H9 (cell line): Measurements from ENCODE around the gene CORO2B. TPM values are rescaled to one million over a fixed set of nuclear protein-coding genes. Genes with fewer than 3 reads are reported as not detected.

Experiments
- DNase-seq: peaks from one replicate; pipeline ENCODE4 v3.0.0-alpha.2; 2017
- H2AFZ ChIP-seq: one replicate; pipeline ENCODE4 v1.6.1; 2013; ENCODE audit warnings: mild to moderate bottlenecking, low read length, control low read depth, moderate library complexity
- H2AK5ac ChIP-seq: 2 replicates; pipeline ENCODE4 v1.6.1; 2013; ENCODE audit warnings: low read length, control low read depth, mixed read lengths; ENCODE audit not compliant: insufficient read length
- H2BK120ac ChIP-seq: one replicate; pipeline ENCODE4 v1.6.1; 2013; ENCODE audit warnings: low read depth, mild to moderate bottlenecking, low read length, control low read depth, inconsistent platforms; ENCODE audit not compliant: poor library complexity, severe bottlenecking
- H2BK12ac ChIP-seq: 2 replicates; pipeline ENCODE4 v1.6.1; 2013; ENCODE audit warnings: low read length, control low read depth, mixed read lengths, low read depth; ENCODE audit not compliant: insufficient read length
- H2BK15ac ChIP-seq: 2 replicates; pipeline ENCODE4 v1.6.1; 2013; ENCODE audit warnings: low read depth, low read length, control low read depth
- H2BK20ac ChIP-seq: one replicate; pipeline ENCODE4 v1.6.1; 2013; ENCODE audit warnings: low read depth, mild to moderate bottlenecking, low read length, control low read depth, inconsistent platforms; ENCODE audit not compliant: poor library complexity, severe bottlenecking
- H2BK5ac ChIP-seq: 2 replicates; pipeline ENCODE4 v1.6.1; 2013; ENCODE audit warnings: low read length, control low read depth, mixed read lengths; ENCODE audit not compliant: insufficient read length
- H3K14ac ChIP-seq: 2 replicates; pipeline ENCODE4 v1.6.1; 2013; ENCODE audit warnings: low read length, control low read depth; ENCODE audit not compliant: insufficient read depth
- H3K18ac ChIP-seq: 2 replicates; pipeline ENCODE4 v1.6.1; 2013; ENCODE audit warnings: low read depth, mild to moderate bottlenecking, mixed read lengths, low read length, control low read depth; ENCODE audit not compliant: insufficient read length
- H3K23ac ChIP-seq: 2 replicates; pipeline ENCODE4 v1.6.1; 2013; ENCODE audit warnings: low read length, control low read depth, mixed read lengths, low read depth; ENCODE audit not compliant: insufficient read length
- H3K23me2 ChIP-seq: 2 replicates; pipeline ENCODE4 v1.6.1; 2013; ENCODE audit warnings: low read depth, mild to moderate bottlenecking, mixed read lengths, low read length, control low read depth; ENCODE audit not compliant: insufficient read length, poor library complexity, severe bottlenecking
- H3K27ac ChIP-seq: 2 replicates; pipeline ENCODE4 v1.5.1; 2013; ENCODE audit warnings: low read length, control low read depth, mixed read lengths, low read depth; ENCODE audit not compliant: insufficient read length
- H3K27me3 ChIP-seq: 2 replicates; pipeline ENCODE4 v1.6.1; 2013; ENCODE audit warnings: low read length, control low read depth, inconsistent platforms; ENCODE audit not compliant: insufficient read depth
- H3K4ac ChIP-seq: 2 replicates; pipeline ENCODE4 v1.6.1; 2013; ENCODE audit warnings: low read depth, mild to moderate bottlenecking, control low read depth, inconsistent platforms, low read length, moderate library complexity
- H3K4me1 ChIP-seq: 2 replicates; pipeline ENCODE4 v1.6.1; 2013; ENCODE audit warnings: low read length, control low read depth, inconsistent platforms; ENCODE audit not compliant: insufficient read depth
- H3K4me2 ChIP-seq: 2 replicates; pipeline ENCODE4 v1.6.1; 2013; ENCODE audit warnings: low read length, control low read depth, mixed read lengths; ENCODE audit not compliant: insufficient read length, insufficient read depth
- H3K56ac ChIP-seq: 2 replicates; pipeline ENCODE4 v1.6.1; 2013; ENCODE audit warnings: low read depth, mild to moderate bottlenecking, mixed read lengths, low read length, control low read depth; ENCODE audit not compliant: insufficient read length
- H3K79me1 ChIP-seq: 2 replicates; pipeline ENCODE4 v1.6.1; 2013; ENCODE audit warnings: low read depth, mild to moderate bottlenecking, moderate library complexity, low read length, control low read depth, inconsistent platforms; ENCODE audit not compliant: insufficient read depth, poor library complexity, severe bottlenecking
- H3K79me2 ChIP-seq: 2 replicates; pipeline ENCODE4 v1.6.1; 2013; ENCODE audit warnings: low read length, control low read depth, inconsistent platforms; ENCODE audit not compliant: insufficient read depth
- H3K9ac ChIP-seq: 2 replicates; pipeline ENCODE4 v1.6.1; 2013; ENCODE audit warnings: low read length, control low read depth, mixed read lengths; ENCODE audit not compliant: insufficient read length; ENCODE audit errors: extremely low read depth
- H3K9me3 ChIP-seq: one replicate; pipeline ENCODE4 v1.6.1; 2013; ENCODE audit warnings: low read depth, low read length, inconsistent platforms; ENCODE audit not compliant: control insufficient read depth
- H3T11ph ChIP-seq: one replicate; pipeline ENCODE4 v1.6.1; 2013; ENCODE audit warnings: mild to moderate bottlenecking, low read length, control low read depth, inconsistent platforms
- H4K20me1 ChIP-seq: one replicate; pipeline ENCODE4 v1.6.1; 2013; ENCODE audit not compliant: control insufficient read depth, insufficient read length, insufficient read depth
- H4K5ac ChIP-seq: 2 replicates; pipeline ENCODE4 v1.6.1; 2013; ENCODE audit warnings: low read depth, mild to moderate bottlenecking, mixed read lengths, low read length, control low read depth; ENCODE audit not compliant: insufficient read length
- H4K8ac ChIP-seq: replicated peaks from 2 replicates; pipeline ENCODE4 v1.6.1; 2013; ENCODE audit warnings: low read length, control low read depth, mixed read lengths, low read depth; ENCODE audit not compliant: insufficient read length
- H4K91ac ChIP-seq: 2 replicates; pipeline ENCODE4 v1.6.1; 2013; ENCODE audit warnings: low read depth, mild to moderate bottlenecking, moderate library complexity, mixed read lengths, low read length, control low read depth; ENCODE audit not compliant: insufficient read length
- H3K27ac Mint-ChIP-seq, 3 experiments: 2 replicates in 2 of 3; 3 replicates in 1 of 3; pipeline ENCODE4 v1.8.0; 2020 to 2021; ENCODE audit warnings: mixed read lengths in 3 of 3, mild to moderate bottlenecking in 1 of 3, moderate library complexity in 1 of 3
- H3K27me3 Mint-ChIP-seq: 2 replicates; pipeline ENCODE4 v1.8.0; 2021; ENCODE audit warnings: low read depth, mild to moderate bottlenecking, moderate library complexity, mixed read lengths
- H3K36me3 Mint-ChIP-seq, 3 experiments: 2 replicates in 2 of 3; 3 replicates in 1 of 3; pipeline ENCODE4 v1.8.0; 2020 to 2021; ENCODE audit warnings: low read depth in 3 of 3, mixed read lengths in 3 of 3; ENCODE audit not compliant: insufficient read depth in 1 of 3
- H3K4me1 Mint-ChIP-seq, 2 experiments: 2 replicates each; pipeline ENCODE4 v1.8.0; 2020; ENCODE audit warnings: mixed read lengths in 2 of 2
- H3K4me3 Mint-ChIP-seq, 2 experiments: 2 replicates in 1 of 2; 3 replicates in 1 of 2; pipeline ENCODE4 v1.8.0; 2020 to 2021; ENCODE audit warnings: mild to moderate bottlenecking in 2 of 2, mixed read lengths in 2 of 2, moderate library complexity in 1 of 2
- H3K9me3 Mint-ChIP-seq, 2 experiments: 2 replicates in 1 of 2; 3 replicates in 1 of 2; pipeline ENCODE4 v1.8.0; 2020; ENCODE audit warnings: mild to moderate bottlenecking in 2 of 2, mixed read lengths in 2 of 2, moderate library complexity in 1 of 2
- CTCF ChIP-seq: fragments of 200-600 bp; sonication (generic); conservative IDR thresholded peaks from 3 replicates; pipeline ENCODE4 v1.8.0; 2021; ENCODE audit warnings: antibody characterized with exemption, mild to moderate bottlenecking
- WGBS: extraction: QIAGEN DNeasy Blood & Tissue Kit; methylation state at CpG from one replicate; pipeline ENCODE4 v1.1.7; 2013; ENCODE audit warnings: missing lambda C conversion rate, low lambda C conversion rate, mixed read lengths; ENCODE audit not compliant: insufficient read length; ENCODE audit errors: extremely low coverage; 5-methylcytosine and 5-hydroxymethylcytosine counted together
- total RNA-seq: library from RNA; stranded (reverse); gene quantifications from 2 replicates; pipeline ENCODE4 v1.2.1, GENCODE V29; 2021

CORO2B gene
- total RNA-seq, 1 experiment from 2014 or later, result 3.1 TPM

GRCh38 chr15:68595260-68595564, 16.4 kb downstream of the CORO2B start:
- H3K14ac ChIP-seq, result no peak overlapping the region
- H3K18ac ChIP-seq, result no peak overlapping the region
- peaks cover 52 to 57% of the 10 kb centered on the region in 2 experiments for H3K4me1 Mint-ChIP-seq
- DNase-seq, result no peak
- no peak overlapping the region for H3K4me3 Mint-ChIP-seq
- H3K27ac Mint-ChIP-seq, result no peak overlapping the region
- H3K79me2 ChIP-seq, result no peaks in the 10 kb centered on the region; the same call in 1 of the 2 replicates
- H3K27me3 Mint-ChIP-seq, result peaks cover 10% of the 10 kb centered on the region
- H3K9ac ChIP-seq, result no peak overlapping the region
- H3K27me3 ChIP-seq, result no peaks in the 10 kb centered on the region
- no peak overlapping the region for H3K23ac ChIP-seq
- H3K36me3 Mint-ChIP-seq, result no peaks in the 10 kb centered on the region
- no peak overlapping the region for H3K4ac ChIP-seq
- H2BK15ac ChIP-seq, result no peak overlapping the region
- TF ChIP-seq CTCF, result no peak
- H4K20me1 ChIP-seq, result no peaks in the 10 kb centered on the region
- no peak overlapping the region for H2BK120ac ChIP-seq
- H2AK5ac ChIP-seq, result no peak overlapping the region
- no peak overlapping the region for H4K8ac ChIP-seq
- H3K27ac ChIP-seq, result no peak overlapping the region
- no peak overlapping the region for H4K91ac ChIP-seq
- no peak overlapping the region for H3K56ac ChIP-seq
- WGBS, result no CpG with 5 or more reads among the region's 3 CpGs
- H2BK20ac ChIP-seq, result no peak overlapping the region
- H2BK5ac ChIP-seq, result no peak overlapping the region
- H3K9me3 Mint-ChIP-seq, result no peaks in the 10 kb centered on the region; a peak in 1 of 5 replicates
- no peak overlapping the region for H4K5ac ChIP-seq
- no peak overlapping the region for H3T11ph ChIP-seq
- H2BK12ac ChIP-seq, result no peak overlapping the region
- H3K4me1 ChIP-seq, result peaks cover 8% of the 10 kb centered on the region
- H3K9me3 ChIP-seq, result no peaks in the 10 kb centered on the region
- H2AFZ ChIP-seq, result no peak overlapping the region
- no peaks in the 10 kb centered on the region for H3K79me1 ChIP-seq
- peaks cover 2% of the 10 kb centered on the region for H3K23me2 ChIP-seq
- no peak overlapping the region for H3K4me2 ChIP-seq
